Effector memory CD4-positive, alpha-beta T cell (primary cell): ENCODE data around the gene REPS2.

Source experiments
- DNase-seq, 3 donors: peaks; one replicate each; pipeline ENCODE4 v3.0.0-alpha.2; 2020
- H3K27ac ChIP-seq: 2 replicates; pipeline ENCODE4 v1.7.0; 2013; ENCODE audit warnings: mild to moderate bottlenecking, low read length, moderate library complexity; ENCODE audit not compliant: insufficient read depth, poor library complexity, severe bottlenecking
- H3K27me3 ChIP-seq: replicated peaks from 2 replicates; pipeline ENCODE4 v1.7.0; 2013; ENCODE audit warnings: mild to moderate bottlenecking, low read length; ENCODE audit not compliant: insufficient read depth, control insufficient read depth, poor library complexity, severe bottlenecking
- H3K36me3 ChIP-seq: 2 replicates; pipeline ENCODE4 v1.7.0; 2013; ENCODE audit warnings: mild to moderate bottlenecking, low read length, moderate library complexity; ENCODE audit not compliant: control insufficient read depth, insufficient read depth
- H3K4me1 ChIP-seq: 2 replicates; pipeline ENCODE4 v1.7.0; 2013; ENCODE audit warnings: low read length, mild to moderate bottlenecking; ENCODE audit not compliant: control insufficient read depth, insufficient read depth, poor library complexity, severe bottlenecking
- H3K4me3 ChIP-seq: 2 replicates; pipeline ENCODE4 v1.7.0; 2013; ENCODE audit warnings: low read length, low read depth, mild to moderate bottlenecking; ENCODE audit not compliant: insufficient read depth, poor library complexity, severe bottlenecking
- H3K9me3 ChIP-seq: 2 replicates; pipeline ENCODE4 v1.7.0; 2013; ENCODE audit warnings: mild to moderate bottlenecking, low read length, moderate library complexity; ENCODE audit not compliant: control insufficient read depth

REPS2 gene

DNA sequence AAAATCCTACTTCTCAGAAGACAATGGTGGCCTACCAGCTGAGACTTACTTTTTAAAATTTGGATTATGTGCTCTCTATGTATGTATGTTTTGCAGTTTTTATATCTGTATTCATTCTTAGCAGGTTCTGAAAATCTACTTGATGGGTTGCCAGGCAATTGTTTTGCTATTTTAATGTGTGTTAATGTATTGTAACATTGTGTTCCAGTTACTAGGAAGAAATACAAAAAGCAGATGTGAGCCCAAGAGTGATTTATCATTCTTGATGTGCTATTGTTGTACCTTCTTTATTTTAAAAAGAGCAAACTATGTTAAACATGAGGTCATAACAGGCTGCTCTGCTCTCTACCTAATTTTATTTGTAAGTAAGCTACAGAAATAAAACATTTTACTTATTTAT lies 81.9 kb downstream of the REPS2 start:
- Histone ChIP-seq H3K27me3 (no peaks in the 10 kb centered on the region), H3K4me1 (no peaks in the 10 kb centered on the region), H3K9me3 (no peaks in the 10 kb centered on the region), H3K36me3 (no peaks in the 10 kb centered on the region), H3K27ac (no peak overlapping the region), H3K4me3 (no peak overlapping the region)
- DNase-seq = no peak

DNA sequence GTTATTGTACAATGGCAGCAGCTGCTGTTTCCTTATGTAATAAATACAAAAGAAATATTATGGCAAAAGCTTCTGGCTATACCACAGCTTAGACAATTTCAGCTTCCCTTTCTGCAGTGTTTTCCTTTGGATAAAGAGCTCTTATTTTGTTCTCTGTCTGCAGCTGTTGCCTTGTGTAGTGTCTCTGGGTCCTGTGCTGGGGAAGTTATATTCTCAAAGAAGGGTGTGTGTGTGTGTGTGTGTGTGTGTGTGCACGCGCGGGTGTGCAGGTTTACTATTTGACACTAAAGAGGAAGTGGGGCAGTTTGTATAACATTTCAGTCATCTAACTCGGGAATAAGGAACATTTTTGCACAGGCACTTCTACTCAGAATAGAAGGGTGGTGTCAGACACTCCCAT lies 83.6 kb downstream of the REPS2 start:
- no peaks in the 10 kb centered on the region for H3K36me3 ChIP-seq
- H3K9me3 ChIP-seq = no peaks in the 10 kb centered on the region
- no peak overlapping the region for H3K4me3 ChIP-seq
- DNase-seq = no peak
- no peak overlapping the region for H3K27ac ChIP-seq
- no peaks in the 10 kb centered on the region for H3K4me1 ChIP-seq
- no peaks in the 10 kb centered on the region for H3K27me3 ChIP-seq

DNA sequence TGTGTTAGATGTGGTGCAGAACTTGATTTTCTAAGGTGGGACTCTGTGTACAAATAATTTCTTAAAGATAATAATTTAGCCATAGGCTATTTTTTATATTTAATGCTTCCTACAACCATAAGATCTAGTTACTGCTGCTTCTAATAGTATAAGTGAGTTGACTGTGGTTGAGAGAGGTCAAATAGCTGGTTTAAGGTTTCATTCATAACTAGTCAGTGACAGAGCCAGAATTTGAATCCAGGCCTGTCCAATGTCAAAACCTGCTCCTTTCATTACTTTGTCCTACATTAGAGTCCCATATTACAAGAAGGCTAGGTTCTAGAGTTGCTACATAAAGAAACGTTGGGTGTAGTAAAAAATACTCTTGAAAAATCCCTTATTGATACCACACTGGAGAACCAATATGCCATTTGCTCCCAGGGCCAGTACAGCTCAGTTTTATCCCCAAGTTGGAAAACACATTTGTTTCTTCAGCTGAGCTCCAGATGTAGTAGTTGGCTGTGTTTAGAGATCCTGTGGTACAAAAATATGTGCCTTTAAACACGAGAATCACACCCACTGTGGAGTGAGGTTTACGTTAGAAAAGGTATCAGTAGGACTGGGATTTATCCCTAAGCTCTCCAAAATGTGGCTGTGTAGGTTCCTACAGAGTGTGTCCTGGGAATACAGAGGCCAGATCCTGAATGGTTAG lies 84.3 kb downstream of the REPS2 start:
- no peak for DNase-seq
- Histone ChIP-seq H3K27ac (no peak overlapping the region), H3K36me3 (no peaks in the 10 kb centered on the region), H3K9me3 (no peaks in the 10 kb centered on the region), H3K27me3 (no peaks in the 10 kb centered on the region), H3K4me3 (no peak overlapping the region), H3K4me1 (no peaks in the 10 kb centered on the region)

DNA sequence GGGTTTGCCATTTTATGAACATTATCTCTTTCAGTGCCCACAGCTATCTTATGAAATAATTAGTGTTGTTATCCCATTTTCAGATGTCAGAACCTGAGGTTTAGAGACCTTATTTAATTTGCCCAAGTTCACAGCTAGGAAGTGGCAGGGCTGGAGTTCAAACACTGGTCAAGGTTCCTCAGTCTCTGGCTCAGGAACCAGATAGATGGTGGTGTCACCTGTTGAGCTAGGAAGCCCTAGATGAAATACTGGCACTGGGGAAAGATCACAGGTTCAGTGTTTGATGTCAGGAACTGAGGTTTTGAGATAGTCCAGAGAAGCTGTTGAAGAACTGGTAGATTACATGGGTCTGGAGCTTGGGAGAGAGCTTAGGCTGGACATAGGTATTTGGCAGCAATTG lies 85.4 kb downstream of the REPS2 start:
- H3K27ac ChIP-seq = no peak overlapping the region
- no peaks in the 10 kb centered on the region for H3K27me3 ChIP-seq
- no peaks in the 10 kb centered on the region for H3K36me3 ChIP-seq
- H3K9me3 ChIP-seq = no peaks in the 10 kb centered on the region
- H3K4me3 ChIP-seq = no peak overlapping the region
- no peak for DNase-seq
- H3K4me1 ChIP-seq = no peaks in the 10 kb centered on the region

DNA sequence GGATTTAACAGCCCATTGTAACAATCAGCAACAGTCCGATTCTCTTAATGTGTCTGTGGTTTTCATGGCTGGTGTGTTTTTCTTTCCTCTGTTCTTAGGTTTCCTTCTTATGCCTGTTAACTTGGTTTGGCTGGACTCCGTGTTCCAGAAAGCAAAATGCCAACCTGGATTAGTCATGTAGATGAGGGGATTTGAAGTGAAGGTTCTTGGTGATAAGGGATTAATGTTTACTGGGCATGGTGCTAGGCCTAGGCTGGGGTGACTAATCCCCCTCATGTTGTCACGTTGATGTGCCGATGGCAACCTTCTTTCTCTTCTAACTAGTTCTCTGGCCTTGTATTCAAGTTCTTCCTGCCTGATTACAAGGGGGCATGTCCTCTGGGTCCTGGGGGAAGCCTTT lies 85.9 kb downstream of the REPS2 start:
- no peak for DNase-seq
- Histone ChIP-seq H3K9me3 (no peaks in the 10 kb centered on the region), H3K36me3 (no peaks in the 10 kb centered on the region), H3K4me3 (no peak overlapping the region), H3K27ac (no peak overlapping the region), H3K27me3 (no peaks in the 10 kb centered on the region), H3K4me1 (no peaks in the 10 kb centered on the region)

DNA sequence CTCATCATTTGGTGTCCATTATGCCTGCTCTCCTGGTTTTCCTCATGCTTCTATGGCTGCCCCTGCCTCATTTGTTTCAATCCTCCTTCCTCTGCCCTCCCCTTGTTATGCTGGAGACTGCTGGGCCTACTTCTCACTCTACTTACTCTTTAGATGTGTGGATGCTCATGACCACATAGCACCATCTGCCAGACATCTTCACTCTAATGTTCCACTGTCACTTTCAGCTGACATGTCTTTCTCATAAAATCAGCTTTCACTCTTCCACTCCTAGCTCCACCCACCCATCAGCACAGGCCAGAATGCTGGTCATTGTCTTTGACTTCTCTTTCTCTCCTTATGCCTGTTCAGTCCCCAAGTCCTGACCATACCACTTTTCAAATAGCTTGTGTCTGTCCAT lies 86.8 kb downstream of the REPS2 start:
- H3K36me3 ChIP-seq = no peaks in the 10 kb centered on the region
- H3K4me1 ChIP-seq = no peaks in the 10 kb centered on the region
- DNase-seq = no peak
- no peak overlapping the region for H3K27ac ChIP-seq
- H3K27me3 ChIP-seq = no peaks in the 10 kb centered on the region
- H3K4me3 ChIP-seq = no peak overlapping the region
- no peaks in the 10 kb centered on the region for H3K9me3 ChIP-seq

DNA sequence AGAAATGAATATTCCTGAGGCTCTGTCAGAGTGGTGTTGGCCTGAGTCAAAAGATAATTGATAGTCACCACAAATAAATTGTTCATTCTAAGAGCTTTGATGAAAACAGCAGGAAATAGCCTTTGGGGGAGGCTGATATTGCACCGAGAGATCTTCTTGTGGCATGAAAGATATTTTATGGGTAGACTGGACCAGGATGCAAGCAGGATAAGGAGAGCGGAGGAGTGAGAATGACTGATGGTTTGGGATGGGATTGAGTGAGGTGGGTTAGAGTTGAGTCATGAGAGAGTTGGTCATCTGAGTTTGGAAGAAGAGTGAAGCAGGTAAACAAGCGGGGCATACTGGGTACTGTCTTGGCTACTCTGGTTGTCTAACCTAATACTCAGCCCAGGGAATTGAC lies 88.7 kb downstream of the REPS2 start:
- Histone ChIP-seq H3K9me3 (no peaks in the 10 kb centered on the region), H3K4me1 (no peaks in the 10 kb centered on the region), H3K27ac (no peak overlapping the region), H3K4me3 (no peak overlapping the region), H3K27me3 (no peaks in the 10 kb centered on the region), H3K36me3 (no peaks in the 10 kb centered on the region)
- no peak for DNase-seq

DNA sequence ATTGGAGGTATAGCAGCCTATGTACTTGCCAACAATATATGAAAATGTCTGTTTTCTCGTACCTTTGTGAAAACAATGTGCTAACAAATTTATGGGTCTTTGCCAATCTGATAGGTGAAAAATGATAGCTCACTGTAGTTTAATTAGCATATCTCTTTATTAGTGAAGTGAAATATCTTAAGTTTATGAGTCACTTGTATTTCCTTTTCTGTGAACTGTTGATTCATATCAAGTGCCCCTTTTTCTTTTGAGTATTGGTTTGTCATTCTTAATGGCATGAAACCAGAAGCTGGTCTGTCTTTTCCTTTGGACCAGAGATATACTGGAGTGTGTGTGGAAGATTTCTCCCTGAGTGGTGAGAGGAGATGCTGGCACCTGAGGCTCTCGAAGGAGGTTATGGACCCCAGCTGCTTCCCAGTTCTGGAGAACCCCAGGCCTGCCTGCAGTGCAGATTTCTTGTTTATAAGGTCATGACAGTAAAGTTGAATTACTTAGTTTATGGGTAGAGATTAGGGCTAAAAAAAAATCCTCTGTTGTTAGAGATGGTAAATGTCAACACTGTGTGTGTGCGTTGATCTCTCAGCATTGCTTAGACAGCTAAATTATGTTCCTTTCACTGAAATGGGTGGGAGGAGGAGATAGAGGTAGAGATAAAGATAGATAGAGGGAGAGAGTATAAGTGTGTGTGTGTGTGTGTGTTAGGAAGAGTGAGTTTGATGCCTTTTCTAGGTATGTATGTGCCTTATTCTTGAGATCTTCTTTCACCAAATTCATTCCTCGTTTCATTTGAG lies 89.9 kb downstream of the REPS2 start:
- DNase-seq = no peak
- H3K27ac ChIP-seq = no peak overlapping the region
- H3K4me3 ChIP-seq = no peak overlapping the region
- no peaks in the 10 kb centered on the region for H3K4me1 ChIP-seq
- H3K27me3 ChIP-seq = no peaks in the 10 kb centered on the region
- H3K9me3 ChIP-seq = no peaks in the 10 kb centered on the region
- no peaks in the 10 kb centered on the region for H3K36me3 ChIP-seq

DNA sequence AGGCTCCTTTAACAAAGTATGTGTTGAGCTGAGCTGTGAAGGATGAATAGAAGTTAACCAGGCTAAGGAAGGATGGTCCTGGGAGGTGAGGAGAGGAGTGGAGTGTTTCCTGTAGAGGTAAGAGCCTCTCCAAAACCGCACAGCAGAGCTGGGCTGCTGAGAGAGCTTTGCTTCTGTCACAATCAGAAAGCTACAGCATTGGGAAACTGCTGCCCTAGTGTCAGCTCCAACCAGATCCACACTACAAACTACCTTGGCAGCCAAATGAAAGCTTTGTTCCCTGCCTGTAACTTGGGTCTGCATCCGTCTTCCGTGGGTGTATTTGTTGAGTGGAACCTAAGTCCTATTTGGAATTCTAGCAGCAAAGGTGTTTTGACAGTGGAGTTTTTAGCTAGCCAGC lies 91.8 kb downstream of the REPS2 start:
- Histone ChIP-seq H3K4me1 (no peaks in the 10 kb centered on the region), H3K27me3 (no peaks in the 10 kb centered on the region), H3K9me3 (no peaks in the 10 kb centered on the region), H3K4me3 (no peak overlapping the region), H3K36me3 (no peaks in the 10 kb centered on the region), H3K27ac (no peak overlapping the region)
- no peak for DNase-seq

DNA sequence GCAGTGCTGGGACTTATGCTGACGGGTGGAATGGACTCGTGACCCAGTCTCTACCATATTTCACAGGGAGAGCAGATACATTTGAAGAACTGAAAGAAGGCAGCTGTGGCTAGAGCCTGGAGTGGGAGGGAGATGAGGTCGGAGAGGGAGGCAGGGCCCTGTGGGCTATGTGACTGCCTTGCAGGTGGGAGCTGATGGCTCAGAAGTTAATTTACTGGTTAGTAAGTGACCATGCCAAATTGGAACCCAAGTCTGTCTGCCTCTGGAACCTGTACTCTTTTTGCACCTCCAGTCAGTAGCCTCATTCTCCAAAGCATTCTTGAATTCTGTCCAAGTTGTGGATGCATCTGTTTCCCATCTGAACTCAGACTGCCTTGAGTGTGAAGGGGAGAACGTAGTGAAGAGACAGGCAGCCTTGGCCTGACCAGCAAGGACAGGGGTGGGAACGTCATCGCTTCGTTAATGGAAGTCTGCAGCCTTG lies 92.3 kb downstream of the REPS2 start:
- DNase-seq = no peak
- Histone ChIP-seq H3K27me3 (no peaks in the 10 kb centered on the region), H3K36me3 (no peaks in the 10 kb centered on the region), H3K9me3 (no peaks in the 10 kb centered on the region), H3K27ac (no peak overlapping the region), H3K4me1 (no peaks in the 10 kb centered on the region), H3K4me3 (no peak overlapping the region)
